Endothelial cell of umbilical vein (primary cell): ENCODE data around the gene EFCAB13. TPM values are rescaled to one million over a fixed set of nuclear protein-coding genes. Genes with fewer than 3 reads are reported as not detected.
"Not testable (repeated sequence)": the region's sequence is repeated elsewhere in the genome, so short reads cannot be mapped to it uniquely, and the experiment has no call there.

Experiments
- BruUV-seq: library from RNA; stranded (reverse); fragments of 400-500 nt; replicated peaks from 2 replicates; lab custom pipeline; 2021; lab: Mats Ljungman, UMichigan
- CTCF ChIA-PET: fragments of 300-600, 350-600 bp; sonication (Branson Sonifier 250); formaldehyde crosslinking; loops from one replicate; lab custom pipeline; 2021; ENCODE audit warnings: antibody characterized with exemption, inconsistent platforms; lab: Charles Lee
- POLR2A ChIA-PET: fragments of 300-600, 350-600 bp; sonication (Branson Sonifier 250); formaldehyde crosslinking; loops from one replicate; lab custom pipeline; 2021; ENCODE audit warnings: antibody characterized with exemption, inconsistent platforms; lab: Charles Lee
- DNase-seq: peaks from one replicate; pipeline ENCODE4 v3.0.0-alpha.2; 2011; ENCODE audit warnings: low read depth, low spot score
- FAIRE-seq: peaks from 2 replicates; lab custom pipeline; 2011; peaks lifted over from hg19 to GRCh38; lab: Jason Lieb, UNC
- H2AFZ ChIP-seq: 2 replicates; pipeline ENCODE4 v1.6.0; 2012; ENCODE audit warnings: low read depth, low read length, control low read depth, inconsistent platforms
- H3K27ac ChIP-seq: 2 replicates; pipeline ENCODE4 v1.5.1; 2011; ENCODE audit warnings: low read depth, mild to moderate bottlenecking, control low read depth, low read length, moderate library complexity; ENCODE audit not compliant: insufficient read depth
- H3K27me3 ChIP-seq, 2 experiments: 2 replicates each; pipeline versions ENCODE4 v1.6.0 to v1.6.1; 2011; ENCODE audit warnings: low read length in 2 of 2, mixed read lengths in 1 of 2; ENCODE audit not compliant: control insufficient read depth in 2 of 2, insufficient read depth in 2 of 2
- H3K36me3 ChIP-seq, 2 experiments: 2 replicates in 1 of 2; 3 replicates in 1 of 2; pipeline ENCODE4 v1.5.1; 2011; ENCODE audit warnings: low read length in 2 of 2, mild to moderate bottlenecking in 1 of 2, moderate library complexity in 1 of 2; ENCODE audit not compliant: control insufficient read depth in 2 of 2, insufficient read depth in 2 of 2; ENCODE audit errors: extremely low read depth in 1 of 2
- H3K4me1 ChIP-seq: 3 replicates; pipeline ENCODE4 v1.5.1; 2011; ENCODE audit warnings: mild to moderate bottlenecking, low read length; ENCODE audit not compliant: control insufficient read depth, insufficient read depth; ENCODE audit errors: extremely low read depth
- H3K4me2 ChIP-seq: 2 replicates; pipeline ENCODE4 v1.6.1; 2011; ENCODE audit warnings: low read length, control low read depth, mixed read lengths; ENCODE audit not compliant: insufficient read depth
- H3K4me3 ChIP-seq, 3 experiments: fragments of 200-600 bp in 1 of 3; sonication (generic), shearing (Covaris generic) in 1 of 3; replicated peaks in 1 of 3; 2 replicates each; pipeline ENCODE4 v1.5.1; 2011 to 2016; ENCODE audit warnings: control low read depth in 3 of 3, low read length in 3 of 3, mild to moderate bottlenecking in 2 of 3, inconsistent platforms in 1 of 3, low read depth in 1 of 3, moderate library complexity in 1 of 3; ENCODE audit not compliant: insufficient read depth in 1 of 3
- H3K79me2 ChIP-seq: 2 replicates; pipeline ENCODE4 v1.6.0; 2012; ENCODE audit warnings: low read length, inconsistent platforms; ENCODE audit not compliant: control insufficient read depth, insufficient read depth
- H3K9ac ChIP-seq: replicated peaks from 2 replicates; pipeline ENCODE3; 2011; ENCODE audit warnings: low read length, control low read depth; ENCODE audit not compliant: insufficient read depth; ENCODE audit errors: extremely low read depth
- H3K9me1 ChIP-seq: replicated peaks from 3 replicates; pipeline ENCODE4 v1.6.0; 2011; ENCODE audit warnings: mild to moderate bottlenecking, low read length; ENCODE audit not compliant: control insufficient read depth, insufficient read depth; ENCODE audit errors: extremely low read depth
- H3K9me3 ChIP-seq: replicated peaks from 2 replicates; pipeline ENCODE4 v1.5.1; 2012; ENCODE audit warnings: low read length, inconsistent platforms; ENCODE audit not compliant: control insufficient read depth, insufficient read depth
- H4K20me1 ChIP-seq: replicated peaks from 2 replicates; pipeline ENCODE3; 2011; ENCODE audit warnings: mild to moderate bottlenecking, low read length; ENCODE audit not compliant: control insufficient read depth, insufficient read depth; ENCODE audit errors: extremely low read depth
- GATA2 ChIP-seq: IDR thresholded peaks from 2 replicates; pipeline ENCODE4 v1.7.0; 2011; ENCODE audit warnings: low read depth, mild to moderate bottlenecking, moderate library complexity, mixed read lengths, low read length; ENCODE audit not compliant: insufficient read length, insufficient read depth
- JUN ChIP-seq: IDR thresholded peaks from 2 replicates; pipeline ENCODE4 v1.6.1; 2011; ENCODE audit warnings: borderline replicate concordance, low read depth; ENCODE audit not compliant: insufficient read length, insufficient read depth
- POLR2AphosphoS5 ChIP-seq: IDR thresholded peaks from 2 replicates; pipeline ENCODE4 v1.6.1; 2012; ENCODE audit warnings: low read depth, mild to moderate bottlenecking, control low read depth, low read length, moderate library complexity; ENCODE audit not compliant: insufficient read depth
- dilution Hi-C: fragments of 300-500 bp; cut with MboI; formaldehyde crosslinking; loops from one replicate; pipeline ENCODE4 v1.15.0; 2019; ENCODE audit warnings: low sequenced_read_pairs; ENCODE audit not compliant: extremely low pct_ligation_motif_present
- intact Hi-C: fragments of 100-400 bp; cut with micrococcal nuclease; formaldehyde crosslinking; loops from one replicate; pipeline ENCODE4 v1.10.0; 2022
- polyA plus RNA-seq, 4 experiments: library from polyadenylated mRNA; depleted of rRNA in 3 of 4; stranded (reverse) in 3 of 4; unstranded in 1 of 4; fragments of >200 nt; gene quantifications; 2 replicates each; pipeline versions ENCODE4 v1.2.1 to v1.2.3, GENCODE V29; 2011 to 2012; ENCODE audit warnings: missing spikeins in 1 of 4
- total RNA-seq: library from RNA; stranded (reverse); gene quantifications from 2 replicates; pipeline ENCODE4 v1.2.3, GENCODE V29; 2021

The EFCAB13 gene
- total and polyA plus RNA-seq, 2 donors (not counting 3 experiments of a cell fraction or from before 2014, with no cell fraction given): 0.86 to 12.9 TPM

GRCh38 chr17:47470836-47471235 lies 147.1 kb downstream of the EFCAB13 start:
- no peak for DNase-seq
- Histone ChIP-seq H3K27ac (no peak overlapping the region), H3K9me3 (no peaks in the 10 kb centered on the region), H3K4me3 (no peak overlapping the region), H4K20me1 (no peaks in the 10 kb centered on the region), H3K79me2 (no peaks in the 10 kb centered on the region), H3K27me3 (no peaks in the 10 kb centered on the region), H3K36me3 (peaks cover 0 to 3% of the 10 kb centered on the region in 2 experiments), H3K4me1 (no peaks in the 10 kb centered on the region), H3K9me1 (no peaks in the 10 kb centered on the region), H3K9ac (no peak overlapping the region), H2AFZ (no peak overlapping the region), H3K4me2 (no peak overlapping the region)
- TF ChIP-seq POLR2AphosphoS5: no peak
- no peak for TF ChIP-seq GATA2
- TF ChIP-seq JUN: no peak
- ChIA-PET CTCF (no interaction called here), POLR2A (no interaction called here)
- BruUV-seq: no TSS peak
- dilution Hi-C loops: no loop called here
- FAIRE-seq: no peak
- intact Hi-C loops: no loop called here

- H3K4me1 ChIP-seq, H4K20me1 ChIP-seq, CTCF ChIA-PET, DNase-seq, BruUV-seq, H3K79me2 ChIP-seq, H3K27ac ChIP-seq, H3K27me3 ChIP-seq, H3K4me3 ChIP-seq, H3K9ac ChIP-seq, FAIRE-seq, H3K9me3 ChIP-seq, H3K4me2 ChIP-seq, H3K9me1 ChIP-seq, POLR2A ChIA-PET, dilution Hi-C loops, H2AFZ ChIP-seq, H3K36me3 ChIP-seq, intact Hi-C loops: not testable (repeated sequence)
Measured at GRCh38 chr17:47472073-47472472, 148.3 kb downstream of the EFCAB13 start.

Other genes with a start within 250 kb of the EFCAB13 start
- 172 and 179 TPM in 2 replicates for gene CDC27, start 134.7 kb upstream of the EFCAB13 start, total RNA-seq
- 76.1 and 77.2 TPM in 2 replicates for gene CDC27, start 134.7 kb upstream of the EFCAB13 start, polyA plus RNA-seq
- gene MYL4, start 114.6 kb upstream of the EFCAB13 start, total RNA-seq: 1.9 and 2.0 TPM in 2 replicates
- gene MYL4, start 114.6 kb upstream of the EFCAB13 start, polyA plus RNA-seq: 1.5 and 2.1 TPM in 2 replicates
- gene ITGB3, start 70.1 kb upstream of the EFCAB13 start, total RNA-seq: 49.9 and 60.0 TPM in 2 replicates
- gene ITGB3, start 70.1 kb upstream of the EFCAB13 start, polyA plus RNA-seq: 50.2 and 55.8 TPM in 2 replicates
- 102 and 110 TPM in 2 replicates for gene NPEPPS, start 207.2 kb downstream of the EFCAB13 start, total RNA-seq
- 52.5 and 69.2 TPM in 2 replicates for gene NPEPPS, start 207.2 kb downstream of the EFCAB13 start, polyA plus RNA-seq